ENCODE results near the gene STK26.

STK26 gene

GRCh38 chrX:132022198-132022966, 720 bp upstream of the STK26 start:
- H3K27ac ChIP-seq (ENCODE audit: low read depth, low read length), result peak overlapping the region; percentile 73
- peaks cover 29% of the 10 kb centered on the region for H3K4me1 ChIP-seq (ENCODE audit: control insufficient read depth, low read length)
- no peaks in the 10 kb centered on the region for H3F3A ChIP-seq (ENCODE audit: control insufficient read depth, insufficient read depth)
- H3K4me2 ChIP-seq (ENCODE audit: low read length), result peak overlapping the region; percentile 96
- peaks cover 12% of the 10 kb centered on the region for H3K36me3 ChIP-seq (ENCODE audit: control insufficient read depth, low read length)
- TF ChIP-seq EZH2phosphoT487 (IDR thresholded peaks at IDR 0.05; ENCODE audit: borderline replicate concordance, low read length), result no peak
- peak; percentile 56 for TF ChIP-seq CTCF (IDR thresholded peaks at IDR 0.05; ENCODE audit: low read depth, low read length, poor library complexity, severe bottlenecking)
- H3K79me2 ChIP-seq (ENCODE audit: control insufficient read depth, low read length), result peaks cover 39% of the 10 kb centered on the region
- H3K9me2 ChIP-seq (replicated peaks; ENCODE audit: control insufficient read depth, low read length), result no peaks in the 10 kb centered on the region
- no peaks in the 10 kb centered on the region for H4K20me1 ChIP-seq (ENCODE audit: control insufficient read depth, insufficient read depth, low read depth, low read length)
- no peaks in the 10 kb centered on the region for H3K9me3 ChIP-seq (ENCODE audit: control insufficient read depth, insufficient read depth, low read length)
- peak overlapping the region; percentile 92 for H3K4me3 ChIP-seq (ENCODE audit: low read length)
- H3K27me3 ChIP-seq (ENCODE audit: control insufficient read depth, low read length), result no peaks in the 10 kb centered on the region

GRCh38 chrX:132023896-132024386, 839 bp downstream of the STK26 start:
- no peaks in the 10 kb centered on the region for H3K27me3 ChIP-seq (ENCODE audit: control insufficient read depth, low read length)
- H3K79me2 ChIP-seq (ENCODE audit: control insufficient read depth, low read length), result peaks cover 55% of the 10 kb centered on the region

GRCh38 chrX:132025041-132025440, 1.9 kb downstream of the STK26 start:
- Histone ChIP-seq H3K27ac (ENCODE audit: low read depth, low read length) (no peak overlapping the region), H3K9me2 (replicated peaks; ENCODE audit: control insufficient read depth, low read length) (no peaks in the 10 kb centered on the region), H3K4me3 (ENCODE audit: low read length) (peak overlapping the region; percentile 92), H3K4me2 (ENCODE audit: low read length) (peak overlapping the region; percentile 96), H3K36me3 (ENCODE audit: control insufficient read depth, low read length) (peaks cover 17% of the 10 kb centered on the region), H3K4me1 (ENCODE audit: control insufficient read depth, low read length) (peaks cover 55% of the 10 kb centered on the region), H3K27me3 (ENCODE audit: control insufficient read depth, low read length) (no peaks in the 10 kb centered on the region), H3F3A (ENCODE audit: control insufficient read depth, insufficient read depth) (no peaks in the 10 kb centered on the region), H4K20me1 (ENCODE audit: control insufficient read depth, insufficient read depth, low read depth, low read length) (no peaks in the 10 kb centered on the region), H3K79me2 (ENCODE audit: control insufficient read depth, low read length) (peaks cover 66% of the 10 kb centered on the region), H3K9me3 (ENCODE audit: control insufficient read depth, insufficient read depth, low read length) (no peaks in the 10 kb centered on the region)
- no peak for TF ChIP-seq CTCF (IDR thresholded peaks at IDR 0.05; ENCODE audit: low read depth, low read length, poor library complexity, severe bottlenecking)
- TF ChIP-seq EZH2phosphoT487 (IDR thresholded peaks at IDR 0.05; ENCODE audit: borderline replicate concordance, low read length), result no peak

More at GRCh38 chrX:132023896-132024386, 839 bp downstream of the STK26 start:
- H3K9me3 ChIP-seq (ENCODE audit: control insufficient read depth, insufficient read depth, low read length), result no peaks in the 10 kb centered on the region
- peak overlapping the region; percentile 73 for H3K27ac ChIP-seq (ENCODE audit: low read depth, low read length)
- peak overlapping the region; percentile 96 for H3K4me2 ChIP-seq (ENCODE audit: low read length)
- no peaks in the 10 kb centered on the region for H3F3A ChIP-seq (ENCODE audit: control insufficient read depth, insufficient read depth)
- TF ChIP-seq CTCF (IDR thresholded peaks at IDR 0.05; ENCODE audit: low read depth, low read length, poor library complexity, severe bottlenecking) (no peak), EZH2phosphoT487 (IDR thresholded peaks at IDR 0.05; ENCODE audit: borderline replicate concordance, low read length) (no peak)
- H3K4me3 ChIP-seq (ENCODE audit: low read length), result peak overlapping the region; percentile 92
- peaks cover 15% of the 10 kb centered on the region for H3K36me3 ChIP-seq (ENCODE audit: control insufficient read depth, low read length)
- H4K20me1 ChIP-seq (ENCODE audit: control insufficient read depth, insufficient read depth, low read depth, low read length), result no peaks in the 10 kb centered on the region
- H3K4me1 ChIP-seq (ENCODE audit: control insufficient read depth, low read length), result peaks cover 44% of the 10 kb centered on the region
- no peaks in the 10 kb centered on the region for H3K9me2 ChIP-seq (replicated peaks; ENCODE audit: control insufficient read depth, low read length)
